HCT116 (cell line): ENCODE results near the gene RUNDC3A. TPM values are rescaled to one million over a fixed set of nuclear protein-coding genes. Genes with fewer than 3 reads are reported as not detected.
A peak's percentile ranks its signal among the peaks of the same experiment; 100 is the strongest.
"Not testable (repeated sequence)": the region's sequence is repeated elsewhere in the genome, so short reads cannot be mapped to it uniquely, and the experiment has no call there.

Experiments used
- ATAC-seq: fragments of 200-7000 bp; cut with Tn5 transposase; 2 replicates; pipeline ENCODE4 v1.9.1; 2020; ENCODE audit warnings: mild to moderate bottlenecking, moderate library complexity
- BruUV-seq: library from RNA; stranded (reverse); fragments of 400-500 nt; replicated peaks from 2 replicates; lab custom pipeline; 2021; lab: Mats Ljungman, UMichigan
- CTCF ChIA-PET: fragments of 300-600 bp; sonication (Branson Sonifier 250); formaldehyde crosslinking; loops from one replicate; lab custom pipeline; 2021; ENCODE audit warnings: antibody characterized with exemption; lab: Charles Lee
- POLR2A ChIA-PET: fragments of 300-600, 350-600 bp; sonication (Branson Sonifier 250); formaldehyde crosslinking; loops from one replicate; lab custom pipeline; 2021; ENCODE audit warnings: antibody characterized with exemption; lab: Charles Lee
- RAD21 ChIA-PET, 2 experiments: fragments of 300-600 bp; sonication (Branson Sonifier 250); formaldehyde crosslinking; loops; one replicate each; lab custom pipeline; 2023; ENCODE audit warnings: low total read pairs in 2 of 2; ENCODE audit not compliant: uncharacterized antibody in 2 of 2, unreplicated experiment in 2 of 2, low non-redundant PET in 1 of 2; lab: Charles Lee
- DNase-seq: peaks from one replicate; pipeline ENCODE4 v3.0.0-alpha.2; 2010; ENCODE audit warnings: low read depth, low spot score
- H2AFZ ChIP-seq: fragments of 200-600 bp; shearing (Covaris generic), sonication (generic); 2 replicates; pipeline ENCODE4 v1.6.1; 2017; ENCODE audit warnings: low read depth, mixed run types, mixed read lengths, antibody characterized with exemption, low read length; ENCODE audit not compliant: poor library complexity, severe bottlenecking
- H3K27ac ChIP-seq: 2 replicates; pipeline ENCODE4 v1.5.1; 2012; ENCODE audit warnings: low read depth, low read length
- H3K27me3 ChIP-seq: fragments of 200-600 bp; sonication (generic); 2 replicates; pipeline ENCODE4 v1.6.1; 2016; ENCODE audit warnings: mixed run types, low read length, mixed read lengths; ENCODE audit not compliant: insufficient read depth
- H3K36me3 ChIP-seq, 2 experiments: fragments of 200-500 bp in 1 of 2; fragments of 200-600 bp in 1 of 2; sonication (Bioruptor generic) in 1 of 2; sonication (generic) in 1 of 2; 2 replicates each; pipeline versions ENCODE4 v1.5.1 to v1.6.1; 2014 to 2016; ENCODE audit warnings: low read length in 2 of 2, inconsistent platforms in 1 of 2, mixed read lengths in 1 of 2, mixed run types in 1 of 2; ENCODE audit not compliant: insufficient read depth in 2 of 2, control insufficient read depth in 1 of 2
- H3K4me1 ChIP-seq, 2 experiments: fragments of 200-600 bp in 1 of 2; sonication (generic) in 1 of 2; 2 replicates each; pipeline versions ENCODE4 v1.5.1 to v1.6.1; 2012 to 2017; ENCODE audit warnings: low read length in 2 of 2, inconsistent platforms in 1 of 2, mild to moderate bottlenecking in 1 of 2, mixed read lengths in 1 of 2, mixed run types in 1 of 2, moderate library complexity in 1 of 2; ENCODE audit not compliant: insufficient read depth in 2 of 2, control insufficient read depth in 1 of 2
- H3K4me2 ChIP-seq: fragments of 200-600 bp; sonication (generic); 2 replicates; pipeline ENCODE4 v1.6.1; 2017; ENCODE audit warnings: mixed run types, low read length, mixed read lengths
- H3K4me3 ChIP-seq, 2 experiments: fragments of 200-600 bp in 1 of 2; sonication (generic) in 1 of 2; replicated peaks in 1 of 2; 2 replicates each; pipeline ENCODE4 v1.5.1; 2011 to 2016; ENCODE audit warnings: low read length in 2 of 2, control low read depth in 1 of 2, low read depth in 1 of 2, mild to moderate bottlenecking in 1 of 2, mixed read lengths in 1 of 2, mixed run types in 1 of 2
- H3K79me2 ChIP-seq: fragments of 200-600 bp; sonication (generic); 2 replicates; pipeline ENCODE4 v1.6.1; 2017; ENCODE audit warnings: mild to moderate bottlenecking, mixed run types, low read length, moderate library complexity, mixed read lengths; ENCODE audit not compliant: insufficient read depth
- H3K9ac ChIP-seq: fragments of 200-600 bp; sonication (generic); 2 replicates; pipeline ENCODE4 v1.6.1; 2016; ENCODE audit warnings: low read length, mixed read lengths
- H3K9me2 ChIP-seq: fragments of 200-600 bp; sonication (generic), shearing (Covaris generic); 2 replicates; pipeline ENCODE4 v1.6.1; 2017; ENCODE audit warnings: mixed run types, mild to moderate bottlenecking, moderate library complexity; ENCODE audit not compliant: insufficient read depth
- H3K9me3 ChIP-seq, 2 experiments: fragments of 200-500 bp in 1 of 2; fragments of 200-600 bp in 1 of 2; sonication (Bioruptor generic) in 1 of 2; sonication (generic) in 1 of 2; 2 replicates each; pipeline ENCODE4 v1.6.1; 2014 to 2017; ENCODE audit warnings: low read length in 2 of 2, mixed read lengths in 2 of 2, inconsistent platforms in 1 of 2, low read depth in 1 of 2, mild to moderate bottlenecking in 1 of 2, mixed run types in 1 of 2, moderate library complexity in 1 of 2; ENCODE audit not compliant: control insufficient read depth in 1 of 2, insufficient read depth in 1 of 2
- H4K20me1 ChIP-seq: fragments of 200-600 bp; sonication (generic), shearing (Covaris generic); 2 replicates; pipeline ENCODE4 v1.6.1; 2017; ENCODE audit warnings: mixed run types, mild to moderate bottlenecking, moderate library complexity; ENCODE audit not compliant: insufficient read depth
- CBX3 ChIP-seq: IDR thresholded peaks from 2 replicates; pipeline ENCODE4 v1.6.1; 2012; ENCODE audit warnings: low read depth
- CEBPB ChIP-seq: IDR thresholded peaks from 2 replicates; pipeline ENCODE4 v1.6.1; 2012; ENCODE audit warnings: low read depth
- SRF ChIP-seq: IDR thresholded peaks from 2 replicates; pipeline ENCODE4 v1.6.1; 2012; ENCODE audit warnings: low read depth
- TCF7L2 ChIP-seq: IDR thresholded peaks from 2 replicates; pipeline ENCODE4 v1.7.0; 2011; ENCODE audit warnings: borderline replicate concordance, inconsistent platforms; ENCODE audit not compliant: insufficient read depth, insufficient read length; ENCODE audit errors: extremely low read depth
- intact Hi-C: fragments of 100-400 bp; cut with micrococcal nuclease; formaldehyde crosslinking; loops from 2 replicates; pipeline ENCODE4 v1.10.0; 2022
- total RNA-seq: library from RNA; stranded (reverse); gene quantifications from one replicate; pipeline ENCODE4 v1.2.1, GENCODE V29; 2021; ENCODE audit not compliant: unreplicated experiment

Gene RUNDC3A
- total RNA-seq, 1 experiment from 2014 or later, result 0.61 TPM

DNA sequence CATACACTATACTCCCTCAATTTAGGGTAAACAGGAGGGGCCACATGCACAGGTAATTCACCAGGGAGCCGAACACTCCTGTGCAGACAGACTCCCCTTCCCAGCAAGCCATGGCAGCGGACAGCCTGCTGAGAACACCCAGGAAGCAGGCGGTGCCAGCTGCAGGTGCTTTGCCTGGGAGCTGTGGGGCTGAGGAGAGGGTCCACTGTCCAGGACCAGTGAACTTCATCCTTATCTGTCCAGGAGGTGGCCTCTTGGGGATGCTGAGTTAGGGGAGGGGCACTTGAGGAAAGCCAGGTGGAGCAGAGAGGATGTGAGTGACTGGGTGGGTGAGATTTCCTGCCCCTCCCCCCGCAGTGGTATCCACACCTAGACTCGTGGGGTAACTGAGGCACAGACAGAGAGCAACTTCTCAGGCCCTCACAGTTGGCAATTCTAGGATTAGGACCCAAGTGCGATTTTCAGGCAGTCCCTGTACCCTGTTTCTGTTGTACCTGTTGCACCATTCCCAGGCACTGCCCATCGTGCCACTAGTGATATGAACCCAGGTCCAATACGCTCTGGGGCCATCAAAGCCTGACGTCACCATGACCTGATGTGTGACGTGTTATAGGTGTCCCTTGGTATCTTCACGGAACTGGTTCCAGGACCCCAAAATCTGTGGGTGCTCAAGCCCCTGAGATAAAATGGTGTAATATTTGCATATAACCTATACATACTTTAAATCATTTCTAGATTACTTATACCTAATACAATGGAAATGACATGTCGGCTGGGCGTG lies 37.9 kb downstream of the RUNDC3A start:
- no peaks in the 10 kb centered on the region for H3K9me2 ChIP-seq
- H3K4me1 ChIP-seq, result peaks cover 4 to 18% of the 10 kb centered on the region in 2 experiments; a peak in 3 of 4 replicates
- CTCF ChIA-PET, result interaction anchor here (1.0 to 3.3 kb wide), 14 partner anchors 13 to 402 kb away, joined by 3 to 19 read pairs (median 6); partner anchors contain the start of genes FAM171A2, SLC25A39 and TMUB2
- POLR2A ChIA-PET, result interaction anchor here (0.7 to 1.7 kb wide), 9 partner anchors 12 to 235 kb away, joined by 3 to 7 read pairs (median 5); partner anchors contain the start of gene TMUB2
- peak overlapping the region; percentile 90 for H3K4me2 ChIP-seq
- H2AFZ ChIP-seq, result no peak overlapping the region
- TF ChIP-seq TCF7L2, result no peak
- TF ChIP-seq CBX3, result no peak
- no peak for TF ChIP-seq SRF
- no peak for TF ChIP-seq CEBPB
- no peaks in the 10 kb centered on the region for H4K20me1 ChIP-seq
- H3K9ac ChIP-seq, result peak overlapping the region; percentile 71; the same call in 1 of the 2 replicates
- intact Hi-C loops, result no loop called here
- H3K4me3 ChIP-seq, result peak overlapping the region; percentile 74 to 97
- DNase-seq (no peak), ATAC-seq (no peak)
- RAD21 ChIA-PET, result interaction anchor here in 1 of 2 experiments (0.6 kb wide), 1 partner anchor 262 kb away, joined by 4 read pairs; no protein-coding TSS in a partner anchor
- peaks cover 0 to 4% of the 10 kb centered on the region in 2 experiments; a peak in 1 of 4 replicates for H3K36me3 ChIP-seq
- no peaks in the 10 kb centered on the region for H3K79me2 ChIP-seq
- no peaks in the 10 kb centered on the region for H3K27me3 ChIP-seq
- BruUV-seq, result no TSS peak
- peak overlapping the region; percentile 7; the same call in 1 of the 2 replicates for H3K27ac ChIP-seq
- no peaks in the 10 kb centered on the region for H3K9me3 ChIP-seq

DNA sequence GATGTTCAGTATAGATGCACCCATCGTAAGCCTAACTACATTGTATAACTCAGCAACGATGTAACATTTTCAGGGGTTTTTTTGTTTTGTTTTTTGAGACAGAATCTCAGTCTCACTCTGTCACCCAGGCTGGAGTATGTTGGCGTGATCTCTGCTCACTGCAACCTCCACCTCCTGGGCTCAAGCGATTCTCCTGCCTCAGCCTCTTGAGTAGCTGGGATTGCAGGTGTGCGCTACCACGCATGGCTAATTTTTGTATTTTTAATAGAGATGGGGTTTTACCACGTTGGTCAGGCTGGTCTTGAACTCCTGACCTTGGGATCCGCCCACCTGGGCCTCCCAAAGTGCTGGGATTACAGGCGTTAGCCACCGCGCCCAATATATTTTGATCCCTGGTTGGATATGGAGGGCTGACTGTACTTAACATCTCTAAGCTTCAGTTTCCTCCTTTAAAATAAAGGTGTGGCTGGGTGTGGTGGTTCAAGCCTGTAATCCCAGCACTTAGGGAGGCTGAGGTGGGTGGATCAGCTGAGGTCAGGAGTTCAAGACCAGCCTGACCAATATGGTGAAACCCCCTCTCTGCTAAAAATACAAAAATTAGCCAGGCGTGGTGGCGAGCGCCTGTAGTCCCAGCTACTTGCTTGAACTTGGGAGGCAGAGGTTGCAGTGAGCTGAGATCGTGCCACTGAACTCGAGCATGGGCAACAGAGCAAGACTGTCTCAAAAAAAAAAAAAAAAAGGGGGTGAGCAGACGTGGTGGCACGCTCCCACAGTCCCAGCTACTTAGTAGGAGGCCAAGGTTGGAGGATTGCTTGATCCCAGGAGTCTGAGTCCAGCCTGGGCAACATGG lies 39.0 kb downstream of the RUNDC3A start:
- H3K4me3 ChIP-seq, H3K9ac ChIP-seq, POLR2A ChIA-PET, H3K36me3 ChIP-seq, BruUV-seq, H3K9me3 ChIP-seq, H4K20me1 ChIP-seq, DNase-seq, H3K4me2 ChIP-seq, intact Hi-C loops, ATAC-seq, H3K9me2 ChIP-seq, H3K27me3 ChIP-seq, H3K27ac ChIP-seq, H2AFZ ChIP-seq, H3K79me2 ChIP-seq, RAD21 ChIA-PET: not testable (repeated sequence)
- CTCF ChIA-PET, result interaction anchor here (0.9 to 1.3 kb wide), 2 partner anchors 16 to 403 kb away, joined by 4 read pairs; partner anchors contain the start of gene FAM171A2
- H3K4me1 ChIP-seq, result peaks cover 4 to 18% of the 10 kb centered on the region in 2 experiments; a peak in 3 of 4 replicates
